Stimulated activated CD4-positive, alpha-beta T cell treated with anti-CD3 and anti-CD28 coated beads, Interleukin-15, amount 100 ng/mL, for 48 hours (primary cell): ENCODE measurements around the gene ACTN4.

Experiments
- DNase-seq, 2 donors: peaks; one replicate each; pipeline ENCODE4 v3.0.0-alpha.2; 2020; ENCODE audit warnings: low read depth in 2 of 2

The ACTN4 gene

DNA sequence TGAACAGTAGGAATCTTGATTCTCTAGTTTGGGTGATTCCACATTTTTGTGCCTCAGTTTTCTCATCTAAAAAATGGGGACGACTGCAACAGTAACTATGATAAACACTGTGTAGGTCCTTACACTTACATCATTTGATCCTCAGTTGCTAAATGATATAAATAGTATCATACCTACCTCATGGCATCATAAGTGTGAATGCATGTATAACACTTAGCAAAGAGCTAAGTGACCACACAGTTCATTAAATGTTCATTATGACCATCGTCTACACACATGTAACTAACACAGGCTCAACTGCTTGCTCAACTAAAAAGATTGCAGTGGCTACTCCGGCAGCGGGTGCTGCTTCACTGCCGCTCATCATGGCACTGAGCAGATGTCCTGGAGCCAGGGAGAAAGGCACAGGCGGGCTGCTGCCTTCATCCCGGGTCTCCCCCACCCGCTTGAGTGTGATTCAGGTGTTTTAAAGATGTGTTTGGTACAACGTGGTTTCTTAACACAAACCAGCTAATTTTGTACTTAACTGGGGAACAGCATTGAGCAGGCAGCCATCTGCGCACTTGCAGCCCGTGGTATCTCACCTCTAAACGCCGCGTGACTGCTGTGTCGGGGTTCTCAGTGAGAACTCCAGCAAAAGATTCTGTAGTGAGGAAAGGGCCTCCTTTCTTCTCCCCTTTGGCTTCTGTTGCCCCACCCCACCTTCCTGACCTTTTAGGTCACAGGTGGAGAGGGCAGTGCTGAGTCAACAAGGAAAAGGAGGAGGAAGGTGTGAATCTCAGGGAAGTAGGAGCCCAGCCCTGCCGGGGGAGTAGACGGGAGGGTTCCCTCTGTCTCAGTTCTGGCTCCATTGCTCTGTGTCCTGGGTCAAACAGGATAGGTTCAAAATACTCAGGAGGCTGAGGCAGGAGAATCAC is 11.7 kb upstream of the ACTN4 start:
- no peak for DNase-seq

DNA sequence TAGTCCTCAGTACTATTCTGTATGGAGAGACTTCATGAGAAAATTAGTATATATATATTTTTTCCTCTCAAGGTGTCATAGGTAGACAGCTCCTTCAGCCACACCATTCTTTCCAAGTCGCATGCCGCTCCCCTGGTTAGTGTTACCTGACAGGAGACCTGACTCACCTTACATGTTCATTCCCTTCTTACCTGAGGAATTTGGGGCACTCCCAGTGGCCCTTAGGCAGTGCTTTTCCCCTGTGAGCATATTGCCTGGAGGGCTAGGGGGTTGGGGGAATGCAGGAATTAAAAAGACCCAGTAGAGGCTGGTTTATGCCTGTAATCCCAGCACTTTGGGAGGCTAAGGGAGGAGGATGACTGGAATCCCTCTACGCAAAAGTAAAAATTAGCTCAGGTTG is 9.0 kb upstream of the ACTN4 start:
- DNase-seq, result no peak

- no peak for DNase-seq
Measured at GRCh38 chr19:38639679-38640078, 7.8 kb upstream of the ACTN4 start.

DNA sequence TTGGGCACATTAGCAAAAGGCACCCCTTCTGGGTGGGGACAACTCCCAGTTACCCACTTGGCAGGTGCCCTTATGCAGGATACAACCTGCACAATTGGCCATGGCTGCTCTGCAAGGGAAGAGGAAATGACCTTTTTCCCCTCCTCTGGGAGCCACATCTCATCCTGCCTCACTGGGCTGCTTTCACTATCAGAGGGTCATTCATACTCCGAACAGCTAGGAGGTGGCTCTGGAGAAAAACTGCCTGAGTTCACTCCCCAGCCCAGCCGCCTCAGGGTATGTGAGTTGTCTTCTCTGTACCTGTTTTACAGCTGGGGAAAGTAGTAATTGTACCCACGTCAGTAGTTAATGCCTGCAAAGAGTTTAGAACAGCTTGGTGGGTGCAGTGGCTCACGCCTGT is 7.1 kb upstream of the ACTN4 start:
- no peak for DNase-seq

DNA sequence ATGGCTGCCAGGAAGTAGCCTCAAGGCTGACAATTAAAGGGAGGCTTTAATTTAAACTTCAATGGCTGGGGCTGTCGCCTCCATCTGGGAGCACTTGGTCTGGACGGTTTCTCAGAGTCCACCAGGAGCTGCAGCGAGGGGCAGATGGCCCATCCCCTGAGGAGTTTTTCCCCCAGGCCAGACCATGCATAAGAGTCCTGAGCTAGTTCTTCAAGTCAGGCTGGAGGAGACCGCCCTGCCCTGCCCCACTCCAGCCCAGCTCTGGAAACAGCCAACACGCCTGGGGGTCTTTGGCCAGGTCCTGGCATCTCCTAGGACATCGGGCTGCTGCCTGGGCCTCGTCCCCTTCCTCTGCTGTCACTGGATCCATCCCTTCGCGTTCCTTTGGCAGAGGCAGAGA is 5.3 kb upstream of the ACTN4 start:
- no peak for DNase-seq

- DNase-seq, result no peak
Measured at GRCh38 chr19:38644719-38645118, 2.7 kb upstream of the ACTN4 start.

GRCh38 chr19:38647966-38648768 is 718 bp downstream of the ACTN4 start:
- no peak for DNase-seq

DNA sequence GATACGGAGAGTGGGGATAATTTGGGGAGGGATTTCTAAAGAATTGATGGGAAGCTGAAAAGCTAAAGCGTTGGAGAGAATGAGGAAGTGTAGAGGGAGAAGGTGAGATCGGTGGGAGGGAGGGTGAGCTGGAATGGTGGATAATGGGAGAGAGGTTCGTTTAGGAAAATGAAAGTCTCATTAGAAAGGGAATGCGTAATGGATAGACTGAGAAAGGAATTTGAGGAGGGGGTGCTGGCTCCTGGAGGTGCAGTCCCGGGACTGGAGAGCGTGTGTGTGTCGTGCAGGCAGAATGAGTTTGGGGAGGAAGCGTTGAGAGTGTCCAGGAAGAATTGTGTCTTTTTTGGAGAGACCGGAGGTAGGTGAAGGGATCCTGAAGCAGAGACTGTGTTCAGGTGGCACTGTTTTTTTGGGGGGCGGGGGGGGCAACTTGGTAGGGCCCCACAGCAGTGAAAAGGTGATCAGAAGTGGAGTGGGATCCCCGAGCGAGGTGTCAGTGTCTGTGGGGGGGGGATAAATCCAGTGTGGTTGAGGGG is 1.4 kb downstream of the ACTN4 start:
- no peak for DNase-seq

GRCh38 chr19:38649305-38650171 is 2.1 kb downstream of the ACTN4 start:
- no peak for DNase-seq

DNA sequence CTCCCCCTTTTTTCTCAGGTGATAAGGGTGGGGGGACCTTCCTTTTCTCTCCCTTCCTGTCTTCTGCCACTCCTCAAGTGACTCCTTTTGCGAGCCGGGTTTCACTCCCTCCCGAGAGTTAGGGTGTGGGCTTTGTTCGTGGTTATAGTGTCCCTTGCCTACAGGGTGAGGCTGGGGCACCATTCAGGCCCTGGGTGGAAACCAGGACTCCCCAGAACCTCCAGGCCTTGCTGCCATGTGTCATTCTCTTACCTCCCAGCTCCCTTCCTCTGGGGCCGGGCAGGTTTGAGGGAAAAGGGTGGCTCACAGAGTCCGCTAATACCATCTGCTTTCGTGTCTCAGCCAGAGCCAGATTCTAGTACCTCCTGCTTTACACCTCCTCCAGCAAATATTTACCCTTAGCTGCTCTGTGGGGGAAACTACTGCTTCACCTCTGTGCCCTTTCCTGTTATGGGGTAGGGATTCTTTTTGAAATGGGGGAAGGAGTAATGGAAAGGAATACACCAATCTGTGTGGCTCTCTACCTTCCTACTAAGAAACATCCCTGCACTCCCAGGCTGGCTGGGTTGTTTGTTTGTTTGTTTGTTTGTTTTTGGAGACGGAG is 2.8 kb downstream of the ACTN4 start:
- DNase-seq, result no peak

GRCh38 chr19:38650911-38651584 is 3.6 kb downstream of the ACTN4 start:
- no peak for DNase-seq

GRCh38 chr19:38653028-38653571 is 5.7 kb downstream of the ACTN4 start:
- DNase-seq, result no peak

DNA sequence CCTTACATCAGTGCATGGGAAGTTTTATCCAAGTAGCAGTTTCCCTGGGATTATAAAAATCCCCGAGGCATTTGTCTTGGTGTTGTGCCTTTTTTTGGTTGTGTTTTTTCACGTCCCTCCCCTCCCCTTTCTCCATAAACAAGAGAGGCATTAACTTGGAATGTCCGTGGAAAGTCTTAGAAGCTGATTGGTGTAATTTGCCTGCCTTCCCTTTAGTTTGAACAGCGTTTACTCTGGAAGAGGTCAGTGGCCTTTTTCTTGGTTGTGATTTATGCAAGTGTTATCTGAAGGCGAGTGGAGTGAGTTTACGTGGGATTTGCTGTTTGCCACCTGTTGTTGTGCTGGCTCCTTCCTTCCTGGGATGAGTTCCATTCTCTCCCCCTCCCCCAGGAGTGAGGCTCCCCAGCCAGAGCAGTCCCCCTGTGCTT is 7.2 kb downstream of the ACTN4 start:
- no peak for DNase-seq

DNA sequence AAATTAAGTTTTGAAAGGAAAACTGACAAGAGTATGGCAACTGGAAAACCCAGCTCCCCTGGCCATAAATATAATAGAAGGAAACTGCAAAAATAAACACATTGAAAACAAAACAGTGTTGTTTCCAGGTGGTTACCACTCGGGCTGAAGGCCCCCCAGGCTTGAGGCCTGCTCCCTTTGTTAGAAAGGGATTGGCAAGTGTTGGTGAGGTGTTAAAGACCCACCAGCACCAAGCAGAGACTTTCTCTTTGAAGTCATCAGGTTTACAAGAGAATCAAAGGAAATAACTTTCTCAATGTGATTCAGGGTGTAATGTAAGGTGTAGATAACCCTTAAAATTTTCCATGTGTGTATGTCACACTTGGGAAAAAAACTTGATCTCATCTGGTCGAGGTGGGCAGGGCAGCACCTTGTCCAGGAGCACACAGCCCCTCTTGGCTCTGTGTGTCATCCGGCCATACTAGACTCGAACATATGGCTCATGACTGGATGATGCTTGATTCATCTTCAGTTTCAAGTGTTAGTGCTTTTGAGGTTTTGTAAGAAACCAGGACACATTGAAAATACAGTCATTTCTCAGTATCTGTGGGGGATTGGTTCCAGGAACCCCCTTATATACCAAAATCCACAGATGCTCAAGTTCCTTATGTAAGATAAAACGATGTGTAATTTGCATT is 7.8 kb downstream of the ACTN4 start:
- DNase-seq, result peak in 1 of 2 donors; percentile 35

GRCh38 chr19:38656171-38656981 is 8.9 kb downstream of the ACTN4 start:
- DNase-seq, result no peak

DNA sequence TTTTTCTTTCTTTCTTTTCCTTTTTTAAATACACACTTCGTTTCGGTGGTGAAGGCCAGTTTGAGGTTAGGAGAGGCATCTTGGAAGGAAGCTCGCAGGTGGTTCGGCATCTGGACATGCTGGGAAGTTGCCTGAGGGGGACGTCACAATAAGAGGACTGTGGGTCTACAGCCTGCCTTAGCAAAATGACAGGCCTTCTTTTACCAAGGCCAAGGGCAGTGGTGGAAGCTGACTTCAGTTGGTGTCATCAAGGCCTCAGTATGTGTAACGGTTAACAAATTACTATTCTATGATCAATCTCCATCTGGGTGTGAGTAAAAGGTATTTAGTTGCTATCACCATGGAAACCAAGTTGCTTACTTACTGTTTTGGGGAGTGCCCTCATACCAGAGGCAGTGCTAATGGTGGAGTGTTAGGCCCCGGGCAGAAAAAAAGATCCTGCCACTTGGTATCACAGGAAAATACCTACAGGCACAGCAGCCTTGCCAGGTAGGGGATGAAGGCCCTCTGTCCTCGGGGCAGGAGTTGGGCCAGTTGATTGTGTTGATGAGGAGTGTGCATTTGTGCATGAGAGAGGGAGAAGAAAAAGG is 10.3 kb downstream of the ACTN4 start:
- no peak for DNase-seq

DNA sequence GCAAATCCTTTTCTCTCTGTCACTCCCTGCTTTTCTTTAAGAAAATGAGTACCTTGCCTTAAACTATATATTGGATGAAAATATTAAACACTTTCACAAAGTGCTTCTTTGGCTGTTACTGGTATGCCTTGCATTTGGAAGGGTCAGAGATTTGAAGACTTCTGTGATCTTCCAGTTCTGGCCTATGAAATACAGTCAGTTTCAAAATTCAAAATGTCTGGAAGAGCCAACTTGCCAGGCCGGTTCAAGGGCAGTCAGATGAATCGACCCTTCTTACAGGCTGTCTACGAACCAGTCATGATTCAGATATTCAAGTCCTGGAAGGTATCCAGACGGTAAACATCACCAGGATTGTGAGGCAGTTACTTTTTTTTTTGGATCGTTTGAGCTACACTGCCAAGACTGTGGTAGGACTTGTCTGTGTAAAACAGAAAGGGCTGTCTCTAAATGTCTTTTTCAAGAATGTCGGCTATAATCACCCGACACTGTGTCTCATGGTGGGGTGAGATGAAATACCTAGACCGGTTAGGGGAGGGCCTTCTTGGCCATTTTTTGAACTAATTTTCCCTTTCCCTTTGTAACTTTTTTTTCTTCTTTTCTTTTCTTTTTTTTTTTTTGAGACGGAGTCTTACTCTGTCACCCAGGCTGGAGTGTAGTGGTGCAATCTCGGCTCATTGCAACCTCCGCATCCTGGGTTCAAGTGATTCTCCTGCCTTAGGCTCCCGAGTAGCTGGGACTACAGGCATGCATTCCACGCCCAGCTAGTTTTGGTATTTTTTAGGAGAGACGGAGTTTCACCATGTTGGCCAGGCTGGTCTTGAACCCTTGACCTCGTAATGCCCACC is 11.2 kb downstream of the ACTN4 start:
- DNase-seq, result no peak

- no peak for DNase-seq
Measured at GRCh38 chr19:38660724-38661123, 13.3 kb downstream of the ACTN4 start.
